Esophagus squamous epithelium (tissue), 5 donors: ENCODE results near the gene KRTAP19-8. TPM values are rescaled to one million over a fixed set of nuclear protein-coding genes. Genes with fewer than 3 reads are reported as not detected.

Experiments used
- DNase-seq: peaks from one replicate; lab custom pipeline; 2025; lab: John Stamatoyannopoulos, UW
- H3K27ac ChIP-seq, 4 donors: fragments of 200-600 bp; sonication (generic); one replicate each; pipeline ENCODE4 v1.5.1; 2016 to 2019; ENCODE audit warnings: mild to moderate bottlenecking in 1 of 4
- H3K27me3 ChIP-seq, 4 donors: fragments of 200-600 bp; sonication (generic); 1 replicate in 3 of 4; 2 replicates in 1 of 4; pipeline versions ENCODE4 v1.5.1 to v1.6.0; 2017 to 2021; ENCODE audit warnings: antibody characterized with exemption in 1 of 4
- H3K36me3 ChIP-seq, 3 donors: fragments of 200-600 bp; sonication (generic); one replicate each; pipeline ENCODE4 v1.5.1; 2016 to 2019
- H3K4me1 ChIP-seq, 3 donors: fragments of 200-600 bp; sonication (generic); one replicate each; pipeline ENCODE4 v1.5.1; 2017 to 2019
- H3K4me3 ChIP-seq, 4 donors: fragments of 200-600 bp; sonication (generic); 1 replicate in 3 of 4; 2 replicates in 1 of 4; pipeline ENCODE4 v1.5.1; 2016 to 2019; ENCODE audit warnings: mild to moderate bottlenecking in 2 of 4, moderate library complexity in 1 of 4
- H3K9me3 ChIP-seq, 3 donors: fragments of 200-600 bp; sonication (generic); one replicate each; pipeline ENCODE4 v1.5.1; 2016 to 2019
- POLR2A ChIP-seq, 4 donors: fragments of 450-650 bp; IDR thresholded peaks; one replicate each; pipeline ENCODE4 v1.6.1; 2017; ENCODE audit warnings: antibody characterized with exemption in 4 of 4, mild to moderate bottlenecking in 4 of 4, moderate library complexity in 3 of 4
- WGBS, 2 donors: methylation state at CpG; one replicate each; pipeline ENCODE4 v1.1.5; 2018; 5-methylcytosine and 5-hydroxymethylcytosine counted together
- intact Hi-C: fragments of 100-400 bp; cut with DNase I; formaldehyde crosslinking; loops from one replicate; pipeline ENCODE4 v1.15.0; 2022
- total RNA-seq, 4 donors: library from RNA; depleted of rRNA; stranded (reverse); fragments of >200 nt; gene quantifications; one replicate each; pipeline ENCODE4 v1.1.0, GENCODE V29; 2016
- TF ChIP-seq, protein P1 (sequence below), 6 experiments: fragments of 450-650 bp in 4 of 6; fragments of 200-600 bp in 2 of 6; sonication (generic) in 2 of 6; IDR thresholded peaks; one replicate each; pipeline ENCODE4 v1.5.1; 2016 to 2019; ENCODE audit warnings: antibody characterized with exemption in 6 of 6, mild to moderate bottlenecking in 4 of 6, moderate library complexity in 4 of 6
- donor health status: DM: yes; HTN: yes; CAD: no.

The KRTAP19-8 gene, protein sequence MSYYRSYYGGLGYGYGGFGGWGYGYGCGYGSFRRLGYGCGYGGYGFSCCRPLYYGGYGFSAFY
- total RNA-seq, result not detected

DNA sequence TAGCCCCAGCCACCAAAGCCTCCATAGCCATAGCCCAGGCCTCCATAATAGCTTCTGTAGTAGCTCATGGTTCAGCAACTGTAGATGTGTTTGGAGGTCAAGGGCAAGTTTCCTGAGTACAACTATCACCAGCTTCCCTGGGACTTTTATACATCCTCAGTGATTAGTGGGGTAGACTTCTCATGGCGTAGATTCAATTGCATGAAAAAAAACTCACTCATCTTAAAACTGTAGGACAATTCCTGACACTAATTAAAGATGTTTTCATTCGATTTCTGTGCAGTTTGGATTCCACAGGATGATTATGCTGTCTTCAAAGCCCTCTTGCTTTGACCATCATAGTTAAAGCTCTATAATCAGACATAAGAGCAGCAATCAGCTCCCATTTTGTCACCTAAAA is at the start of gene KRTAP19-8:
TSS of gene KRTAP19-8 (minus strand) at position 101 of the 400 bp plus-strand sequence. CDS start at position 68, 33 bp downstream.
- Histone ChIP-seq H3K4me1 (no peaks in the 10 kb centered on the region), H3K36me3 (no peaks in the 10 kb centered on the region), H3K4me3 (no peak within 1 kb of the TSS), H3K9me3 (no peaks in the 10 kb centered on the region), H3K27ac (no peak within 1 kb of the TSS), H3K27me3 (no peaks in the 10 kb centered on the region)
- no peak for DNase-seq
- no peak for TF ChIP-seq POLR2A (IDR thresholded peaks at IDR 0.05)
- TF ChIP-seq, protein P1, sequence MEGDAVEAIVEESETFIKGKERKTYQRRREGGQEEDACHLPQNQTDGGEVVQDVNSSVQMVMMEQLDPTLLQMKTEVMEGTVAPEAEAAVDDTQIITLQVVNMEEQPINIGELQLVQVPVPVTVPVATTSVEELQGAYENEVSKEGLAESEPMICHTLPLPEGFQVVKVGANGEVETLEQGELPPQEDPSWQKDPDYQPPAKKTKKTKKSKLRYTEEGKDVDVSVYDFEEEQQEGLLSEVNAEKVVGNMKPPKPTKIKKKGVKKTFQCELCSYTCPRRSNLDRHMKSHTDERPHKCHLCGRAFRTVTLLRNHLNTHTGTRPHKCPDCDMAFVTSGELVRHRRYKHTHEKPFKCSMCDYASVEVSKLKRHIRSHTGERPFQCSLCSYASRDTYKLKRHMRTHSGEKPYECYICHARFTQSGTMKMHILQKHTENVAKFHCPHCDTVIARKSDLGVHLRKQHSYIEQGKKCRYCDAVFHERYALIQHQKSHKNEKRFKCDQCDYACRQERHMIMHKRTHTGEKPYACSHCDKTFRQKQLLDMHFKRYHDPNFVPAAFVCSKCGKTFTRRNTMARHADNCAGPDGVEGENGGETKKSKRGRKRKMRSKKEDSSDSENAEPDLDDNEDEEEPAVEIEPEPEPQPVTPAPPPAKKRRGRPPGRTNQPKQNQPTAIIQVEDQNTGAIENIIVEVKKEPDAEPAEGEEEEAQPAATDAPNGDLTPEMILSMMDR (IDR thresholded peaks at IDR 0.05), result no peak
- 37 to 38% methylated on average over 2 of the region's 2 CpGs for WGBS, 2 donors
- intact Hi-C loops, result no loop called here

DNA sequence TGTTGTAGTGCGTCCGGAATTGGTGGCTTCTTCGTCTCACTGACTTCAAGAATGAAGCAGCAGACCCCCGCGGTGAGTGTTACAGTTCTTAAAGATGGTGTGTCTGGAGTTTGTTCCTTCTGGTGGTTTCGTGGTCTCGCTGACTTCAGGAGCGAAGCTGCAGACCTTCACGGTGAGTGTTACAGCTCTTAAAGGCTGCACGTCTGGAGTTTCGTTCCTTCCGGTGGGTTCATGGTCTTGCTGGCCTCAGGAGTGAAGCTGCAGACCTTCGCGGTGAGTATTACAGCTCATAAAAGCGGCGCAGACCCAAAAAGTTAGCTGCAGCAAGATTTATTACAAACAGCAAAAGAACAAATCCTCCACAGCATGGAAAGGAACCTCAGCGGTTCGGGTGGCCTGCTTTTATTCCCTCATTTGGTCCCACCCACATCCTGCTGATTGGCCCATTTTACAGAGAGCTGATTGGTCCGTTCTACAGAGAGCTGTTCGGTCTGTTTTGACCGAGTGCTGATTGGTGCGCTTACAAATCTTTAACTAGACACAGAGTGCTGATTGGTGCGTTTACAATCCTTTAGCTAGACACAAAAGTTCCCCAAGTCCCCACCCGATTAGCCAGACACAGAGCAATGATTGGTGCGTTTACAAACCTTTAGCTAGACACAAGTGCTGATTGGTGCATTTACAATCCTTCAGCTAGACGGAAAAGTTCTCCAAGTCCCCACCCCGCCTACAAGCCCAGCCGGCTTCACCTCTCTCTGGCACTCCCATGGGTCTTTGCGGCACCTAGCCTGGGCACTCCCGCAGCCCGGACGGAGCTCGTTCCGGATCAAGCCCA is 49.6 kb upstream of the KRTAP19-8 start:
- intact Hi-C loops, result no loop called here
- TF ChIP-seq, protein P1 (IDR thresholded peaks at IDR 0.05), result no peak
- no peak for TF ChIP-seq POLR2A (IDR thresholded peaks at IDR 0.05)
- H3K9me3 ChIP-seq, result no peaks in the 10 kb centered on the region
- no peak for DNase-seq
- H3K36me3 ChIP-seq, result no peaks in the 10 kb centered on the region
- H3K4me3 ChIP-seq, result no peak overlapping the region
- 78 to 82% methylated on average over 24 of the region's 34 CpGs for WGBS, 2 donors
- H3K27me3 ChIP-seq, result peaks cover 0 to 6% (median 0%) of the 10 kb centered on the region in 4 donors
- H3K4me1 ChIP-seq, result peaks cover 0 to 6% (median 0%) of the 10 kb centered on the region in 3 donors
- H3K27ac ChIP-seq, result no peak overlapping the region

DNA sequence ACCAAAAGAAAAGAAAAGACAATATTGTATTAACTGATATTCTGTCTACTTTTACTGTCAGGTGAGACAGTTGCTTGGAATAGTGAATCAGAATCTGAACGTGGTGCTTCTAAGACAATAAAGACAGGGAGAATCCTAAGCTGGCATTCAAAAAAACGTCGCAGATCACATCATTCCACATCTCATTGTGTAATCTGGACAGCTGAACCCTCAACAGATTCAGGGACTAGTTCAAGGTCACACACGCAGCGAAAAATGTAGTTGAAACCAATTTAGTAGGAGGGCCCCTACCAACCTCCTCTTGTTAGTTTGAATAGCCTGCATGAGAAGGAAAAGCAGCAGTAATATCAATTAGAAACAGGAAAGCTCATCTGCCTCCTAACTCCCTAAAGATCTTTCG is 46.4 kb upstream of the KRTAP19-8 start:
- Histone ChIP-seq H3K9me3 (no peaks in the 10 kb centered on the region), H3K4me1 (peaks cover 0 to 6% (median 0%) of the 10 kb centered on the region in 3 donors), H3K27ac (no peak overlapping the region), H3K36me3 (no peaks in the 10 kb centered on the region), H3K4me3 (no peak overlapping the region), H3K27me3 (peaks cover 0 to 6% (median 0%) of the 10 kb centered on the region in 4 donors)
- intact Hi-C loops, result no loop called here
- TF ChIP-seq POLR2A (IDR thresholded peaks at IDR 0.05), result no peak
- TF ChIP-seq, protein P1 (IDR thresholded peaks at IDR 0.05), result no peak
- 61 to 72% methylated on average over 6 of the region's 6 CpGs for WGBS, 2 donors
- no peak for DNase-seq

DNA sequence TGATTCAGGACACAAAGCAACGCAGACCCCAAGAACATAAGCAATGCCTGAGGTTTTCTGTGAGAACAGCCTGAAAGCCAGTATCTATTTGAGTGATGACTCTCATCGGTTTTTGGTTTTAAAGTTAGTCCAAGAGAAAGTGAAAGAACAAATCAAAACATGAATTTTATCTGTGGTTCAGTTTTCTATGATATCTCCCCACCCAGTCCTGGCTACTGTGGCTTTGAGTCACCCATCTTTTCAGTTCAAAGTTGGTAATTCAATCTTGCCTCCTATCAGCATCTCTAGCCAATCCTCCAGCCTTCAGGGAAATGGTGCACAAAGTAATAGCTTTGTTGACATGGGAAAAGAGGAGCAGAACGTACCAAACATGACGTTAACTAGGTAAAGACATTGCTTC is 40.5 kb upstream of the KRTAP19-8 start:
- Histone ChIP-seq H3K27me3 (no peaks in the 10 kb centered on the region), H3K27ac (no peak overlapping the region), H3K36me3 (no peaks in the 10 kb centered on the region), H3K4me1 (no peaks in the 10 kb centered on the region), H3K9me3 (no peaks in the 10 kb centered on the region), H3K4me3 (no peak overlapping the region)
- no peak for TF ChIP-seq POLR2A (IDR thresholded peaks at IDR 0.05)
- TF ChIP-seq, protein P1 (IDR thresholded peaks at IDR 0.05), result no peak
- intact Hi-C loops, result no loop called here
- DNase-seq, result no peak
- WGBS, 2 donors, result 40 to 49% methylated on average over 4 of the region's 4 CpGs

DNA sequence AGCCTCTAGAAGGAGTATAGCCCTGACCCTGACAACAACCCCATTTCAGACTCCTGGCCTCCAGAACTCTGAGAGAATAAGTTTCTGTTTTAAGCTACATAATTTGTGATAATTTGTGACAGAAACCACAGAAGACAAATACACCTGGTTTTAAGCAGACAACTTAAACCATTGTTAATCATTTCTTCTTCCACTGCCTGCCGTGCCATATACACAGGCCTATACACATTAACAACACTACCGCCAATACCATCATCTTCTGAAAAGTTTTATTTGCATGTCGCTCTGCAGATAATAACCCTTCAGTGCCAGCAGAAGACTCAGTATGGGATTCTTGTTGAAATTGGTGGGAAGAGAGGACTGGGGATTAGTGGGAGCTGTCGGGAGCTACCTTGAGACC is 39.9 kb upstream of the KRTAP19-8 start:
- WGBS, 2 donors, result 76 to 90% methylated on average over 4 of the region's 4 CpGs
- Histone ChIP-seq H3K27me3 (no peaks in the 10 kb centered on the region), H3K4me3 (no peak overlapping the region), H3K27ac (no peak overlapping the region), H3K4me1 (no peaks in the 10 kb centered on the region), H3K9me3 (no peaks in the 10 kb centered on the region), H3K36me3 (no peaks in the 10 kb centered on the region)
- DNase-seq, result no peak
- intact Hi-C loops, result no loop called here
- TF ChIP-seq, protein P1 (IDR thresholded peaks at IDR 0.05), result no peak
- no peak for TF ChIP-seq POLR2A (IDR thresholded peaks at IDR 0.05)
